ENCODE data around the gene CEBPZ. TPM values are rescaled to one million over a fixed set of nuclear protein-coding genes. Genes with fewer than 3 reads are reported as not detected.
"Not testable (repeated sequence)": the region's sequence is repeated elsewhere in the genome, so short reads cannot be mapped to it uniquely, and the experiment has no call there.

CEBPZ gene
- total RNA-seq, 1 donor from 2014 or later, result 15.4 TPM

DNA sequence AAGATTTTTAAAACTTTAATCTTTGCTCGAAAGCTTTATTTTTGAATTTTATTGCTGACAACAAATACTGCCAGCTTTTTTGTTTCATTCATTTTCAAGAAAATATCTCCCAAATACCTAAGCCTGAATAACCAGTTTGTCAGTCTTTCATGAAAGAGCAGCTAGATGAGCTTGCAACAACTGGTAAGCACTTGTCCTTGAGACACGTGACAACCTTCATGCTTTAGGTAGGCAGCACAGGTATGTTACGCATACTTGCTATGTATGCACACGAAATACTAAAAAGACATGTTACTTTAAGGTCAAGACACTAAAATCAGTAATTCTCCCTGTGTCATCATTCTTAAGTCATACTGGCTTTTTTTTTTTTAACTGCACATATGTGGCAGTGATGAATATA lies 12.3 kb downstream of the CEBPZ start:
- ATAC-seq (no peak), DNase-seq (ENCODE audit: low spot score) (no peak)

- DNase-seq (ENCODE audit: low spot score), result no peak
- ATAC-seq, result no peak
Measured at GRCh38 chr2:37215250-37215649, 16.1 kb downstream of the CEBPZ start.

DNA sequence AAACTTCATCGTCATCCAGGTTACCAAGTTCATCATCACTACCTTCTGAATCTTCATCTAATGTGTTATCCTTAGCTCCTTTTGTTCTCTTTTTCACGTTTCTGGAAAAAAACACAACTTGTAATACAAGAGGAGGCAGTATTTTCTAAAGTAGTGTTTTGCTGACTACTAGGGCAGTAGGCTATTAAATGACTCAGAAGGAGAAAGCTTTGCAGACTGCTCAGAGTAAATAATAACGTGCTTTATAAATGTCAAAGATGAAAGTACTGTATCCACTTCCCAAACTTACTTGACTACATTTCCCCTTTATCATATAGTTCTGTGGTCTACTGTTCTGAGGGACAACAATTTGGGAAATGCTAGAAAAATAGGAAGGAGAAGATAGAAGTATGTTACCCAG lies 19.5 kb downstream of the CEBPZ start:
- DNase-seq (ENCODE audit: low spot score) (no peak), ATAC-seq (no peak)

- DNase-seq (ENCODE audit: low spot score), result no peak
- no peak for ATAC-seq
Measured at GRCh38 chr2:37211212-37211611, 20.2 kb downstream of the CEBPZ start.

GRCh38 chr2:37206760-37207159 lies 24.6 kb downstream of the CEBPZ start:
- not testable (repeated sequence) for ATAC-seq; DNase-seq (ENCODE audit: low spot score)

- ATAC-seq (no peak), DNase-seq (ENCODE audit: low spot score) (no peak)
Measured at GRCh38 chr2:37205689-37206341, 25.6 kb downstream of the CEBPZ start.

GRCh38 chr2:37205071-37205661 lies 26.2 kb downstream of the CEBPZ start:
- ATAC-seq; DNase-seq (ENCODE audit: low spot score): not testable (repeated sequence)

DNA sequence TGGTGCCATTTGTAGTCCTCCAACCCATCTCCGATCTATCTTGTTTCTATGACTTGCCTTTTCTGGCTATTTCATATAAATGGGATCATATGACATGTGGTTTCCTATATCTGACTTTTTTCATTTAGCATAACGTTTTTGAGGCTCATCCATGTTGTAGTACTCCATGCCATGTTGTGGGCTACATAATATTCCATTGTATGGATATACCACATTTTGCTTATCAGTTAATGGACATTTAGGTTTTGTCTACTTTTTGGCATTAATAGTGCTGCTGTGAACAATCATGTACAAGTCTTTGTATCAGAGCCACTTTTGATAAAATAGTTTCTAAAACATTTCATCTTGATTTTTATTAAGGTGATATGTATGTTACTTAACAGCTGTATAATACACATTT lies 27.7 kb downstream of the CEBPZ start:
- DNase-seq (ENCODE audit: low spot score), result no peak
- no peak for ATAC-seq

DNA sequence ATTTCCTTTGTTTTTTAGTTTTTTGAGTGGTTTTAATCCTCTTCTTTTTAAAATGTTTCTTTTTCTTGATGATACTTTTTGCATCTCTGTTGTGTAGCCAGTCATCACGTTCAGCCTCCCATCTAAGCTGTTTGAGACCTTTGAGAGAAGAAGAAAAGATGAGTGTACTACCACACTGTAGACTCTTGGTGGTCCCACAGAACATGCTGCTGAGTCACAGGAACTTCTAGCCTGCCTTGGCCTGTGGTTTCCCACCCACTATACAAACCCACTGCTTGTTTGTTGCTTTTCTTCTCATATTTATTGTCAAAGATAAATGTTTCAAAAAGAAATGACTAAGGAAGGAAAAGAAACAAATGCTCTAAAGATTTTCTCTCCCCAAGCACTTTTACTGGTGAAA lies 29.6 kb downstream of the CEBPZ start:
- ATAC-seq (no peak), DNase-seq (ENCODE audit: low spot score) (no peak)

GRCh38 chr2:37201208-37201607 lies 30.2 kb downstream of the CEBPZ start:
- DNase-seq (ENCODE audit: low spot score) (no peak), ATAC-seq (no peak)

DNA sequence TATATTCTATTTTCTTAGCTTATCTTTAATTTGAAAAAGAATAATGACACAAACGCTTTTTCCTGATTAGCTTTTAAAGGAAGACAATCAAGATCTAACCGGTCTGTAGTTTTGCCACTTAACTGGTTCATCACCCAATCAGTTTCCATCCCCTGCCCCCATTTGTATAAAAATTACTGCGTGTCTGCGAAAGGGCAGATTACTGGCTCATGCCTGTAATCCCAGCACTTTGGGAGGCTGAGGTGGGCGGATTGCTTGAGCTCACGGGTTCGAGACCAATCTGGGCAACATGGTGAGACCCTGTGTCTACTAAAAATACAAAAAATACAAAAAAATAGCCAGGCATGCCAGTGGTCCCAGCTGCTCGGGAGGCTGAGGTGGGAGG lies 32.7 kb downstream of the CEBPZ start:
- DNase-seq (ENCODE audit: low spot score), result no peak
- ATAC-seq, result no peak

GRCh38 chr2:37196320-37197195 lies 34.8 kb downstream of the CEBPZ start, which contains the start of gene CEBPZOS:
TSS of gene CEBPZOS (plus strand) at chr2:37196496. CDS start at chr2:37199705, 3,209 bp downstream.
- peak; percentile 90 for DNase-seq (ENCODE audit: low spot score)
- ATAC-seq, result peak; percentile 94

GRCh38 chr2:37195862-37196319 lies 35.5 kb downstream of the CEBPZ start:
- ATAC-seq, result not testable (repeated sequence)

GRCh38 chr2:37192551-37192950 lies 38.8 kb downstream of the CEBPZ start:
- DNase-seq (ENCODE audit: low spot score) (no peak), ATAC-seq (no peak)

More at GRCh38 chr2:37195862-37196319, 35.5 kb downstream of the CEBPZ start:
- DNase-seq (ENCODE audit: low spot score), result not testable (repeated sequence)

DNA sequence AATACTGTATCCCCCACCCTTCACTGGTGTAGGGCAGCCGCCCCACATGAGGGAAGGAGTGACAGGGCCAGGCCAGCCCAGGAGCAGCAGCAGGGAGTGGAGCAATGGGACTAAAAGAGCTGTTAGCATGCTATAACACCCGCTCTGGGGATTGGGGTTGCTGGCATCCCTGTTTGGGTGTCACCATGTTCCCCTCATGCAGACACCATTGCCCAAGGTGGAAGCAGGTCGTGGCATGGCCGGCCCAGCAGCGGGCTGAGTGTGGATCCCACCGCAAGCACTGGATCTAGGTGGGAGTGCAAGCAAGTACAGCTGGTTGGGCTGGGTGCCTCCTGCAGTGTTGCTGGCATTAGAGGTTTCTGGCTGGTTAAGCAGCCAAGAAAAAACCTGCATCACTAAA lies 39.6 kb downstream of the CEBPZ start:
- ATAC-seq, result no peak

DNA sequence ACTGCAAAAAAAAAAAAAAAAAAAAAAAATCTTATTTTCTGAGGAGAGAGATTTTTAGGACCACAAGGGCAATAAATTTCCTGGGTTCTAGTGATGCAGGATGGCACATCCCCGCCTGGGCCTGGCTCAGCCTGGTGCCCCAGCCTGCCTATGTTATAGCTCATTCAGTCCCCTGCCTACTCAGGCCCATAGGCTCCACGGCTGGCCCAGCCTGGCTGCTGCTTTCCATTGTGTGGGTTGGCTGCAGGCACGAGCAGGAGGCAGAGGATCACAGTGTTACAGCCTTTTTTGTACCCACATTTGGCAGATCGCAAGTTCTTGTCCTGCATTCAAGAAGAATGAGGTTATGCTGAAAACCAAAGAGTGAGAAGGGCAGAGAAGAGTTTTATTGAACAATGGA lies 40.1 kb downstream of the CEBPZ start:
- DNase-seq (ENCODE audit: low spot score), result no peak
- no peak for ATAC-seq

More for the DNA sequence above, 39.6 kb downstream of the CEBPZ start:
- DNase-seq (ENCODE audit: low spot score), result no peak

DNA sequence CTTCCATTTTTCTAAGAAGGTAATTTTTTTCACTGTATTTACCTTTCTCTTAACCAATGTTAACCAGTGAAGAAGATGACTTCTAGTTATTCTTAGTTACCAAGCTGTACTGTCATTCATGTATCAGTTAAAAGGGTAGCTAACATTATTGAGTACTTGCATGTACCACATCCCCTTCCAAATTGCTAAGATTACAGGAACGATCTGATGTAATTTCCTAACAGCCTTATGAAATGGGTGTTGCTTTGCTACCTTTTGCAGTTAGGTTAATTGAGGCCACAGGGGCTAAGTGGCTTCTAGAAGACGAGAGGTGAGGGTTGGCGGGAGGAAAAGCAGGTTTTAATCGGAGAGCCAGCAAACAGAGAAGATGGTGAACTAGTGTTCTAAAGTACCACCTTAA lies 41.1 kb downstream of the CEBPZ start:
- DNase-seq (ENCODE audit: low spot score), result no peak
- no peak for ATAC-seq

GRCh38 chr2:37189452-37190153 lies 41.8 kb downstream of the CEBPZ start:
- no peak for DNase-seq (ENCODE audit: low spot score)

GRCh38 chr2:37188570-37188969 lies 42.8 kb downstream of the CEBPZ start, which contains the start of gene SULT6B1:
TSS of gene SULT6B1 (minus strand) at chr2:37188670. CDS start at chr2:37188640, 30 bp downstream.
- DNase-seq (ENCODE audit: low spot score), result no peak
- no peak for ATAC-seq

More at GRCh38 chr2:37189452-37190153, 41.8 kb downstream of the CEBPZ start:
- no peak for ATAC-seq
